Kidney (tissue), 14 donors: ENCODE measurements around the gene MAD1L1. TPM values are rescaled to one million over a fixed set of nuclear protein-coding genes. Genes with fewer than 3 reads are reported as not detected.

Experiments
- DNase-seq, 5 donors: peaks; one replicate each; pipeline ENCODE4 v3.0.0-alpha.2; 2013 to 2020
- FAIRE-seq: peaks from 2 replicates; lab custom pipeline; 2012; peaks lifted over from hg19 to GRCh38; lab: Jason Lieb, UNC
- H3K27ac ChIP-seq, 2 donors: one replicate each; pipeline ENCODE4 v1.7.0; 2013; ENCODE audit warnings: low read depth in 2 of 2, low read length in 2 of 2, inconsistent platforms in 1 of 2
- H3K27me3 ChIP-seq: one replicate; pipeline ENCODE4 v1.7.1; 2013; ENCODE audit warnings: low read length, inconsistent platforms; ENCODE audit not compliant: control insufficient read depth, insufficient read depth
- H3K36me3 ChIP-seq, 3 donors: one replicate each; pipeline versions ENCODE4 v1.7.0 to v1.7.1; 2013; ENCODE audit warnings: low read length in 3 of 3, control low read depth in 1 of 3, inconsistent platforms in 1 of 3; ENCODE audit not compliant: insufficient read depth in 3 of 3, control insufficient read depth in 2 of 3
- H3K4me1 ChIP-seq, 3 donors: one replicate each; pipeline versions ENCODE4 v1.7.0 to v1.7.1; 2013; ENCODE audit warnings: low read length in 3 of 3, inconsistent platforms in 1 of 3, low read depth in 1 of 3; ENCODE audit not compliant: control insufficient read depth in 2 of 3, insufficient read depth in 2 of 3
- H3K4me3 ChIP-seq, 3 donors: one replicate each; pipeline versions ENCODE4 v1.7.0 to v1.8.1; 2013; ENCODE audit warnings: low read length in 3 of 3, control low read depth in 1 of 3, inconsistent platforms in 1 of 3
- H3K9ac ChIP-seq, 3 donors: one replicate each; pipeline versions ENCODE4 v1.7.0 to v1.7.1; 2013; ENCODE audit warnings: low read length in 3 of 3, control low read depth in 1 of 3, inconsistent platforms in 1 of 3
- H3K9me3 ChIP-seq, 3 donors: one replicate each; pipeline versions ENCODE4 v1.7.0 to v1.7.1; 2013; ENCODE audit warnings: low read length in 3 of 3, control low read depth in 1 of 3, inconsistent platforms in 1 of 3; ENCODE audit not compliant: control insufficient read depth in 2 of 3, insufficient read depth in 1 of 3
- CTCF ChIP-seq: IDR thresholded peaks from 3 replicates; pipeline ENCODE4 v1.5.1; 2012; ENCODE audit warnings: mild to moderate bottlenecking, moderate library complexity, borderline replicate concordance; ENCODE audit not compliant: insufficient read depth; ENCODE audit errors: extremely low read depth
- intact Hi-C: fragments of 100-400 bp; cut with DNase I; formaldehyde crosslinking; loops from one replicate; pipeline ENCODE4 v1.11.1; 2022
- polyA plus RNA-seq: library from polyadenylated mRNA; stranded (reverse); fragments of 350-450 nt; fragmentation: Illumina TruSeq; extraction: RNeasy Lipid Tissue Mini Kit (QIAGEN cat#74804); gene quantifications from one replicate; pipeline ENCODE4 v1.2.3, GENCODE V29; 2014; ENCODE audit warnings: low read depth, low replicate concordance; ENCODE audit not compliant: insufficient read depth
- total RNA-seq: library from RNA; stranded (reverse); fragmentation: NEBNext Ultra II Directional; extraction: Animal tissue kit (Norgen Biotek cat#: 25700); gene quantifications from one replicate; pipeline ENCODE4 v1.2.1, GENCODE V29; 2021
- donor health status: control.
- donor health status: control.
- donor health status: control.
- donor health status: control.
- donor health status: control.
- donor health status: DM: yes; HTN: yes; CAD: no.
- donor health status: Normal renal cell carcinoma (clear cell type).

The MAD1L1 gene
- total and polyA plus RNA-seq, 2 donors from 2014 or later: 33.2 to 45.2 TPM

DNA sequence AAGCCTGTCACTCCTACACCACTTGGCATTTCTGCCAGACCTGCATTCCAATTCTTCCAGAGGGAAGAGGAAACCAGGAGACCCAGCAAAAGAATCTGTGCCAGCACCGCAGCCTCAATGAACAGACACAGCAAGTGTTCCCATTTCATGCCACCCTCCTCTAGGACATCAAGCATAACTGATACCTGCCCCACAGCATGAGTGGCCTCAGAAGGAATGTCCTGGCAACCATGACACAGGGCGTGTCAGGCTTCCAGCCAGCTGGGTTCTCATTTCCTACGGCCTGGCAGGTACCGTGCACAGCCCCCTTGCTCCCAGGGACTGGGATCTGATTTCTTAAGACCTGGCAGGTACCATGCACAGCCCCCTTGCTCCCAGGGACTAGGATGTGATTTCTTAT, 7.8 kb downstream of the MAD1L1 start:
- no peak for TF ChIP-seq CTCF
- Histone ChIP-seq H3K27ac (no peak overlapping the region), H3K9me3 (no peaks in the 10 kb centered on the region), H3K4me3 (no peak overlapping the region), H3K27me3 (no peaks in the 10 kb centered on the region), H3K9ac (no peak overlapping the region), H3K4me1 (no peaks in the 10 kb centered on the region), H3K36me3 (peaks cover 4 to 17% (median 4%) of the 10 kb centered on the region in 3 donors)
- FAIRE-seq: no peak
- no peak for DNase-seq
- intact Hi-C loops: no loop called here

GRCh38 chr7:2224491-2224928, 8.2 kb downstream of the MAD1L1 start:
- Histone ChIP-seq H3K27ac (no peak overlapping the region), H3K27me3 (no peaks in the 10 kb centered on the region), H3K9me3 (no peaks in the 10 kb centered on the region), H3K9ac (no peak overlapping the region), H3K4me3 (no peak overlapping the region), H3K4me1 (no peaks in the 10 kb centered on the region), H3K36me3 (peaks cover 4 to 17% (median 4%) of the 10 kb centered on the region in 3 donors)
- no peak for TF ChIP-seq CTCF
- intact Hi-C loops: no loop called here
- FAIRE-seq: no peak
- DNase-seq: no peak

- no peaks in the 10 kb centered on the region for H3K9me3 ChIP-seq
- H3K27ac ChIP-seq: no peak overlapping the region
- no peaks in the 10 kb centered on the region for H3K27me3 ChIP-seq
- TF ChIP-seq CTCF: no peak
- no peak overlapping the region for H3K9ac ChIP-seq
- intact Hi-C loops: no loop called here
- no peak overlapping the region for H3K4me3 ChIP-seq
- H3K4me1 ChIP-seq: no peaks in the 10 kb centered on the region
- DNase-seq (peak in 1 of 5 donors; percentile 69), FAIRE-seq (no peak)
- peaks cover 4 to 17% (median 4%) of the 10 kb centered on the region in 3 donors for H3K36me3 ChIP-seq
These were observed 9.4 kb downstream of the MAD1L1 start for GRCh38 chr7:2223321-2223720.

- Histone ChIP-seq H3K4me3 (no peak overlapping the region), H3K27ac (no peak overlapping the region), H3K27me3 (no peaks in the 10 kb centered on the region), H3K4me1 (no peaks in the 10 kb centered on the region), H3K9me3 (no peaks in the 10 kb centered on the region), H3K9ac (no peak overlapping the region), H3K36me3 (peaks cover 4 to 20% (median 4%) of the 10 kb centered on the region in 3 donors)
- no peak for DNase-seq
- TF ChIP-seq CTCF: no peak
- FAIRE-seq: no peak
- intact Hi-C loops: no loop called here
These were observed 10.2 kb downstream of the MAD1L1 start for GRCh38 chr7:2222516-2222915.
